ENCODE data around the gene KCTD2.

GRCh38 chr17:75032720-75033280 is 14.2 kb upstream of the KCTD2 start:
- TF ChIP-seq POLR2A (IDR thresholded peaks at IDR 0.05; ENCODE audit: low read depth) (no peak), EP300 (IDR thresholded peaks at IDR 0.05) (no peak)
- TF ChIP-seq, protein P1, sequence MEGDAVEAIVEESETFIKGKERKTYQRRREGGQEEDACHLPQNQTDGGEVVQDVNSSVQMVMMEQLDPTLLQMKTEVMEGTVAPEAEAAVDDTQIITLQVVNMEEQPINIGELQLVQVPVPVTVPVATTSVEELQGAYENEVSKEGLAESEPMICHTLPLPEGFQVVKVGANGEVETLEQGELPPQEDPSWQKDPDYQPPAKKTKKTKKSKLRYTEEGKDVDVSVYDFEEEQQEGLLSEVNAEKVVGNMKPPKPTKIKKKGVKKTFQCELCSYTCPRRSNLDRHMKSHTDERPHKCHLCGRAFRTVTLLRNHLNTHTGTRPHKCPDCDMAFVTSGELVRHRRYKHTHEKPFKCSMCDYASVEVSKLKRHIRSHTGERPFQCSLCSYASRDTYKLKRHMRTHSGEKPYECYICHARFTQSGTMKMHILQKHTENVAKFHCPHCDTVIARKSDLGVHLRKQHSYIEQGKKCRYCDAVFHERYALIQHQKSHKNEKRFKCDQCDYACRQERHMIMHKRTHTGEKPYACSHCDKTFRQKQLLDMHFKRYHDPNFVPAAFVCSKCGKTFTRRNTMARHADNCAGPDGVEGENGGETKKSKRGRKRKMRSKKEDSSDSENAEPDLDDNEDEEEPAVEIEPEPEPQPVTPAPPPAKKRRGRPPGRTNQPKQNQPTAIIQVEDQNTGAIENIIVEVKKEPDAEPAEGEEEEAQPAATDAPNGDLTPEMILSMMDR (IDR thresholded peaks at IDR 0.05): no peak

Measured in esophagus muscularis mucosa (tissue), 4 donors.